IPS-18a (cell line): ENCODE data around the gene KCNS1.

Experiments used
- H3K27ac ChIP-seq: one replicate; pipeline ENCODE4 v1.5.1; 2013; ENCODE audit warnings: low read length
- H3K27me3 ChIP-seq: one replicate; pipeline ENCODE4 v1.6.1; 2013; ENCODE audit warnings: mild to moderate bottlenecking, low read length; ENCODE audit not compliant: control insufficient read depth, insufficient read depth
- H3K36me3 ChIP-seq: one replicate; pipeline ENCODE4 v1.6.1; 2013; ENCODE audit warnings: low read depth, low read length; ENCODE audit not compliant: control insufficient read depth
- H3K4me1 ChIP-seq: one replicate; pipeline ENCODE4 v1.6.1; 2013; ENCODE audit warnings: low read depth, low read length; ENCODE audit not compliant: control insufficient read depth
- H3K4me3 ChIP-seq: one replicate; pipeline ENCODE4 v1.5.1; 2013; ENCODE audit warnings: low read length
- H3K9ac ChIP-seq: one replicate; pipeline ENCODE4 v1.6.1; 2013; ENCODE audit warnings: mild to moderate bottlenecking, low read length, moderate library complexity
- H3K9me3 ChIP-seq: one replicate; pipeline ENCODE4 v1.6.1; 2013; ENCODE audit warnings: low read depth, low read length; ENCODE audit not compliant: control insufficient read depth

Gene KCNS1

GRCh38 chr20:45044084-45044573, 56.8 kb downstream of the KCNS1 start:
- no peak overlapping the region for H3K9ac ChIP-seq
- no peak overlapping the region for H3K27ac ChIP-seq
- no peak overlapping the region for H3K4me3 ChIP-seq
- H3K27me3 ChIP-seq = no peaks in the 10 kb centered on the region
- H3K9me3 ChIP-seq = no peaks in the 10 kb centered on the region
- H3K4me1 ChIP-seq = peaks cover 17% of the 10 kb centered on the region
- H3K36me3 ChIP-seq = no peaks in the 10 kb centered on the region

- H3K27ac ChIP-seq = no peak overlapping the region
- no peak overlapping the region for H3K4me3 ChIP-seq
- no peaks in the 10 kb centered on the region for H3K27me3 ChIP-seq
- H3K9ac ChIP-seq = no peak overlapping the region
- no peaks in the 10 kb centered on the region for H3K36me3 ChIP-seq
- peaks cover 20% of the 10 kb centered on the region for H3K4me1 ChIP-seq
- H3K9me3 ChIP-seq = no peaks in the 10 kb centered on the region
Measured at GRCh38 chr20:45042978-45043377, 57.9 kb downstream of the KCNS1 start.
